ENCODE measurements around the gene ERG28.

DNA sequence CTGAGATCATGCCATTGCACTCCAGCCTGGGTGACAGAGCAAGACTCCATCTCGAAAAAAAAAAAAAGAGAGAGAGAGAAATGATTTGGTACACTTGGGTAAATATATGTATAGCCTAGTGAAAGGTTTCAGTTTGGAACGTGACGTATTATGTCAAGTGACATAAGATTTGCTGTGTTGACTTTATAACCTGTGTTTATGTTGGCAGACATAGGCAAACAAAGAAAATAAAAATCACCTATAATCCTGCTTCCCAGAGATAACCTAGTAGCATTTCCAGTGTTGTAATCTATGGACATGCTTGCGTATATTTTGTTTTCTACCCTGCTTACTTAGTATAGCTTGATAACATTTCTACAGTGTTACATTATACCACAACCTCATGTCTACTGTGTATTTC, 16.7 kb downstream of the ERG28 start:
- no peak for TF ChIP-seq EZH2 (IDR thresholded peaks at IDR 0.05; ENCODE audit: insufficient read depth, poor library complexity, severe bottlenecking)
- TF ChIP-seq EZH2phosphoT487 (IDR thresholded peaks at IDR 0.05; ENCODE audit: insufficient read depth, low read depth): no peak
